GM21360 (cell line): ENCODE results near the gene MYO3A.
"Not testable (repeated sequence)": the region's sequence is repeated elsewhere in the genome, so short reads cannot be mapped to it uniquely, and the experiment has no call there.

Source experiments
- ATAC-seq: cut with Tn5 transposase; IDR thresholded peaks from one replicate; pipeline ENCODE4 v1.9.1; 2021; ENCODE audit warnings: mild to moderate bottlenecking, moderate library complexity; ENCODE audit not compliant: unreplicated experiment

Gene MYO3A

DNA sequence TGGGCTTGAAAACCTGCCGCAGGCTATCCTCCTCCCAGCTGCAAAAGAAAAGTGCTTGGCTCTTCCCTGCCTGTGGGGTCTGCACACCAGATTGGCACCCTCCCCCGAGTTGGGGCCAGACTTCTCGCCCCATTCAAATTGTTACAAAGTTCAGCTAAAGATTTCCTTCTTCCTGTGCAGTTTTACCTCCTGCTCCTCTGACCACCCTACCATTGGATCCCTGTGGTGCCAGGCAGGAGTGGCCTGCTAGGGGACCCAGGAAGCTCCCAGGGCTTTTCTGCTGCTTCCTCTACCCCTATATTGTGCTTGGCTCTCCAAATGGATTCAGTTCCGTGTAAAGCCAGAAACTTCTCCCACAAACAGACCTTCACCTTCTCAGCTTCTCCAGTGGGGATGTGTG lies 147.4 kb downstream of the MYO3A start:
- no peak for ATAC-seq

DNA sequence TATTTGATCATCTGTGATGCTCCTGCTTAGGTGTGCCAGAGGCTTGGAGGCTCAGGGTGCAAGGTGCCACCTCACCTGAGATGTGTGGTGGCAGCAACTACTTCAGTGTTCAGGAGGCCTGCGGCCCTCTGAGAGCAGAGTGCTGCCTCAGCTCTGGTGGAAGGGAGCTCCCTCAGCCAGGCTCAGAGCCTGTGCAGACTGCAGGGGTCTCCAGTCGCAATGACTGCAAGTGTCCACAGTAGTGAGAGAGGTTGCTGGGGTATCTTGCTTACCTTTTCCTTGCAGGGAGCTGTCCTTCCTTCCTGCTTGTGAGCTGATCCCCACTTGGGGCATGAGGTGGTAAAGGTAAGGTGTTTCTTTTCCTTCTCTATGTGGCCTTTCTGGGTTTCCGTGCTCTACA lies 151.5 kb downstream of the MYO3A start:
- no peak for ATAC-seq

- no peak for ATAC-seq
These were observed 153.6 kb downstream of the MYO3A start for GRCh38 chr10:26087666-26088065.

DNA sequence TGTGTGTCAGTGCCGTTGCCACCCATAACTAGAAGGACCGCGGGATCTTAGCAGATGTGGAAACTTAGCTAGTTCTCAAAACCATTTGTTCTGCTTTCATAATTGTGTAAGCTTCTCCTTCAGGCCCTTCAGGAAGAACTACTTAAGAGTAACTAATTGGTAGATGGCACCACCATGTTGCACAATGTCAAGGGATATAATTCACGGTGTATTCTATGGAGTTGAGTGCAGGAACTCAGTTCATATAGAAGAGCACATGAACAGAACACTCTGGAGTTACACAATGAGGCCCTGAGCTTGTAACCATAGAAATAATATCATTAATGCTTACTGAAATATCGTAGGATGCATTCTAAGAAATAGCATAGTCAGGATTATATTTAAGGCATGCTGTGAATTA lies 156.0 kb downstream of the MYO3A start:
- no peak for ATAC-seq

DNA sequence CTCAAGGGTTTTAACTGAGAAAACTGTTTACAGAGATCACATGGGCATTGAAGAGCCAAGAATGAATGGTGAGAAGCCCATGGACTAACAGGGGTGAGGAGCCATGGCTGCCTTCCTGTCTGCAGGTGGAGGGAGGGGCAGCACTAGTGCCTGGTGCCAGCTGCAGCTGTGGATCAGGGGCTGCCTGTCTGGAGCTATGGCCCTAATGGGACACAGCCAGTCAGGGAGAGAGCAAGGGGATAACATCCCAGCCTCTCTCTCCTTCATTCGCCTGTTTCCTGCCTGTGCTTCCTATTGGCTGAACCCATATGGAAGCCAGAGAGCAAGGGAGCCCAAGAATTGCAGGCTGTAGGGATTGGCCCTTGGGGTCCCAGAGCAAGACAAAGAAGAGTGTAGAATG lies 156.7 kb downstream of the MYO3A start:
- ATAC-seq, result no peak

DNA sequence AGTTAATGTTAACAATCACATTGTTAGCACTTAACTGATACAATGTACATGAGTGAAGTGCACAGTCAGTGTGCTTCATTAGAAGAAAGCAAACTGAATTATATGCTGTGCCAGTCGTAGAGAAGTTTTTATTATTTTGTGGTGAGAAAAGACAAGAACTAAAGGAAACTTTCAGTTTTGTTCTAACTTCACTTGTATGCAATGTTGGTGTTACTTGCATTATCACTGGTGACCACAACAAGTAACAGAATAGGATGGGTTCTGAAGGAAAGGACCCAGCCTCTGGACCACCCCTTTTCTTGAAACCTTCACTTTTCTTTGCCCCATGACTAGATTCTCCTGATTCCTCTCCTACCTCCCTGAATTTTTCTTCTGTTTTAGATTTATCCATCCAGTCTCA lies 159.2 kb downstream of the MYO3A start:
- no peak for ATAC-seq

DNA sequence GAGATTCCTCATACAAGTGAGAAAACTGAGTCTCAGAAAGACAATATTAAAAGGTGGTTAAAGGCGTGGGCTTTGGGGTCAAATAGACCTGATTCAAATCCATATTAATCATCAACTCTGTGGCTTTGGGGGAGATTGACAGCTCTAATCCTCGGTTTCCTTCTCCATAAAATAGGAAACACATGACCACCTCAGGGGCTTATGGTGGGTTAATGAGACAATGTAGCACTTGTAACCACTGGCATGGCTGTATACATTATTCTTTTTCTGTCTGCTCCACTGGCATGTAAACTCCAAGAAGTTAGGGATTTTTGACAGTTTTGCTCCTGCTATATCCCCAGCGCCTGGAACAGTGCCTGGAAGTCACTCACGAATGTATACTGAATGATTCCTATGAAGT lies 161.8 kb downstream of the MYO3A start:
- no peak for ATAC-seq

- not testable (repeated sequence) for ATAC-seq
These were observed 163.5 kb downstream of the MYO3A start for GRCh38 chr10:26097549-26097948.

DNA sequence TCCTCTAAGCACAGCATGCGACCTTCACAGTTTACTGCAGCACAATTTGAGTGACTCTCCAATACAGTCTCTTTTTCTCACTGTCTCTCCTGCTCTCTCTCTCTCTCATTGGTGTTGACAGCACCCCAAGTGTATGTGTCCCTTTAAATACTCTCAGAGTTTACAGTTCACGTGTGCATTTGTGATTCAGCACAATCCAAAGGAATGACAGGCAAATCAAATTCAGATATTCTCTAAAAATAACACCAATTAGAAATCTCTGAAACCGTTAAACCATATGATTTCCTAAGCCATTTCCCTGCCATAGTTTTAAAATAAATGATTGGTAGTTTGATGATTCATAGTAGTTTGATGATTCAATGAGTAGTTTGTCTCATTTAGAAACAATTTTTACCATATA lies 178.5 kb downstream of the MYO3A start:
- ATAC-seq, result no peak

DNA sequence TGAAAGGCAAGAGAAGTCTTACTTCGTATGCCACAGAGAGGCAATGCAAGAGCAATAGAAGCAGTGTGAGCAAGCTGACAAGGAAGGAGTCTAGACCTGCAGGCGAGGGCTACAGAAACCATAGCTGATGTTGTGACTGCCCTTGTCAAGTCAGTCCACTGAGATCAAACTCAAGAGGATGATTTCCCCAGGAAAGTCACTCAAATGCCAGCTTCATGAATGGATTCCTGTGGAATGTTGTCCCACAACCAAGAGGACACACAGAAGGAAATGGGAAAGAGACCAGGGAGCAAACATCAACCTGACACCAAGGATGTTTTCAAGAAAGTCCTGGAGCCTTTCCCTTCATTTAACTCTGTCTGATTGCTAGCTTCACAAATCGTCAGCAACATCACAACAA lies 204.6 kb downstream of the MYO3A start:
- ATAC-seq, result no peak

GRCh38 chr10:26156019-26156418 lies 222.0 kb downstream of the MYO3A start:
- no peak for ATAC-seq

DNA sequence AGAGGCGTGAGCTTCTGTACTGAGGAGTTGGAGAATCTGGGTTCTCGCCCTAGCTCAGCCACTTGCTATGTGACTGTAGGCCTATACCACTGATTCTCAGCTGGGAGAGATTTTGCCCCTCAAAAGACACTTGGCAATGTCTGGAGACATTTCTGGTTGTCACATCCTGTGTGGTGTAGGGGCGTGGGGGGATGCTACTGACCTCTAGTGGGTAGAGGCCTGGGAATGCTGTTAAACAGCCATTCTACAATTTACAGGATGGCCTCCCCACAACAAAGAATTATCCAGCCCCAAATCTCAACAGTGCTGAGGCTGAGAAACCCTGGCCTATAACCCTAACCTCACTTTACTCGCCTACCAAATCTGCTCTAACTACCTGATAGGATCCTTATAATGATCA lies 223.7 kb downstream of the MYO3A start:
- ATAC-seq, result no peak

DNA sequence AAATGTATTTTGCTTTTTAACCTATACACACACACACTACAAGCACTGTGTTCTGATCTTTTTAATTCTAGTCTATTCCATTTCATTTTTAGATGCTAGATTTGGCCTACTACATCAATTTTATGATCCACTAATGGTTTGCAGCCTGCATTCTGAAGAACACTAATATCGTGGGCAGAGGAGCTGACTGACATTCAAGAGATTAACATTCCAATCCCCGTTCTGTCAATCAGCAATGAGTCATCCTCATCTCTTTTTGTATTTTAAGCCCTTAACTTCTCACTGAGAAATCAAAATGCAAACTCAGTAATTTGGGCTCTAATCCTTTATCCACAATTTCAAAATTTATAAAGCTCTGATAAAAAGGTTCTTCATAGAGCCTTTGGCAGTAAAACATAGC lies 235.4 kb downstream of the MYO3A start:
- no peak for ATAC-seq

DNA sequence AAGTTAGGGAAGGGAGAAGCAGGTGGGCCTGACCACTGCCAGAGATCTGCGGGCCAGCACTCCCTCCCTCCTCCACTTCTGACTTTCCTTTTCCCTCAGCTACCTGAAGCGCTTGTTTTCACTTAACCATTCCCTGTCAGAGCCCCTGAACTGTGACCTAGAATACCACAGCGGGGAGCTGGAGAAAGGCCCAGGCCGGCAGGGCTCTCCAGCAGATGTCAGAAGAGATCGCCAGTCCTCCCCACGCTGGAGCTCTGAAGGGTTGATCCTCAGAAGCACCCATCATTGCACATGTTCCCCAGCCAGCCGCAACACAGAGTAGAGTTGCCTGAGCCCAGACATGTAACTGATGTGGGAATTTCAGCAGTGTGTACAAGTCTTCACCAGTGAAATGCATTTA lies 238.1 kb downstream of the MYO3A start:
- ATAC-seq, result no peak

DNA sequence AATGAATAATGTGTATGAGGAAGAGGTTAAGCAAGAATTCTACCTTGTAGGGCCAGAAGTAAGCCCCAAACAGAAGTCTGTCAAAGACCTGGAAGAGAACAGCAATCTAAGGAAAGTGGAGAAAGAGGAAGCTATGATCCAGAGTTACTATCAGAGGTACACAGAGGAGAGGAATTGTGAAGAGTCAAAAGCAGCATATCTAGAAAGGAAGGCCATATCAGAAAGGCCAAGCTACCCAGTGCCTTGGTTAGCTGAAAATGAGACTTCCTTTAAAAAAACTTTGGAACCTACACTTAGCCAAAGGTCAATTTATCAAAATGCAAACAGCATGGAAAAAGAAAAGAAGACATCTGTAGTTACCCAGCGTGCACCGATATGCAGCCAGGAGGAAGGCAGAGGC lies 239.8 kb downstream of the MYO3A start:
- no peak for ATAC-seq

DNA sequence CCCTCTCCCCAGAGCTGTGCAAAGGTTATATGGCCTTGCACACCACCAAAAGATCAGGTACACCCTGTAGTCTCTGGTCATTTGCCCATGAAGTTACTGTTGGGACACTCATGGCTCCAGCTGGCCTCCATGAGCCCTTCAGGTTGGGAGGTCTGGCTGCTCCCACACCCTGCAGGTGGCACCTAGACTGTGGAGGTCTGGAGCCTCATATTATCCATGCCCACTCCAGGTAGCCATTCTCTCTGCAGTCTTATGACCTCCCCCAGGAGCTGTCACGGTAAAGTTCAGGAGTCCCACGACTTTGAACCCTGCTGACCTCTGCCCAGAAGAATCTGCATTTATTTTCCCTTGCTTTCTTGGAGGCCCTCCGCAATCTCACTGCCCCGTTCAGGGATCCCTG lies 243.3 kb downstream of the MYO3A start:
- no peak for ATAC-seq

DNA sequence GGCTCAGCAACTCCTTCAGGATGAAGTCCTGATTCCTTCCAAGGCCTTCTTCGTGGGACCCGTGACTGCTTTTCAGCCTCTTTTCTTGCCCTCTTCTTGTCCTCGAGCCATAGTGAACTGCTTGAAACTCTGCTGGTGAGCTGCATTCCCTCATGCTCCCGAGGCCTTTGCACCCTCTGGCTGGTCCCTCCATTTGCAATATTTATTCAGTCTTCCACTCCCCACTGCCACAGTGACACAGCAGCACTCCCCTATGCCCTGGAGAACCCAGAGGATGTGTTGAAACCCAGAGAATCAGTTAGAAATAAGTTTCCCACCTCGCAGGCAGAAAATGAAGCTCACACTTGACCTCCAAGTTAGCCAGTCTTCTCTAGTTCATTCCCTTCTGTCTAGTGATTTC lies 260.2 kb downstream of the MYO3A start:
- no peak for ATAC-seq

DNA sequence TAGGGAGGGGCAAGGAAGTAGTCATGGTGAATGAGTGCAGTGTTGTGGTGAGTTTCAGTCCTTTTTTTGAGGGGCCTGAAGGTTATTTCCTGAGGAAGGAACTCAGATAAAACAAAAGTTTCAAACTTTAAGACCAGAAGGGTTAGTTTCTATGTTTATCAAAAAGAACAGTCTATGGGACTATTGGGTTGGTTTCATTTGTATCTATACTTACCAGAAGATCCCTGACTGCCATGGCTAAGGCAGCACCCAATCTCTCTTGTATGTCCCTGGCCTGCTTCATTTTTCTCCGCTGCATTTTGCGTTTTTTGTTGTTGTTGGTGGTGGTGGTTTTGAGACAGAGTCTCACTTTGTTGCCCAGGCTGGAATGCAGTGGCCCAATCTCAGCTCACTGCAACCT lies 263.2 kb downstream of the MYO3A start:
- no peak for ATAC-seq

DNA sequence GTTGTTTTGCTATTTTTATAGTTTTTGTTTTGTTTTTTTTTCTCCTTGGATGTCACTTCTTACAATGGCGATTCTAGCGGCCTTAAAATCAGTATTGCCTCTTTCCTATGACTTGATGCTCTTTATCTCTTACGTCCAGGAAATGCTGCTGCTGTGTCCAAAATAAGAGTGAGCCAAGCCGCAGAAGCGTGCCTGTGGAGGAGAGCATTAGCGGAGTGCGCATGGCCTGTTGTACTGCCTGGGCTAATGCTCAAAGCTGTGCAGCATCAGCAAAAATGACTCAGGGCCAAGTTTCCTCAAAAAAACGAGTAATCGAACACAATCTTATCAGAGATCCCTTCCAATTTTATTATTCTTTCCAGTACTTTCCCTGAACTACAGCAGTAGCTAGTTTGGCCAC lies 264.1 kb downstream of the MYO3A start:
- ATAC-seq, result no peak

- ATAC-seq, result no peak
These were observed 265.8 kb downstream of the MYO3A start for GRCh38 chr10:26199841-26200240.

DNA sequence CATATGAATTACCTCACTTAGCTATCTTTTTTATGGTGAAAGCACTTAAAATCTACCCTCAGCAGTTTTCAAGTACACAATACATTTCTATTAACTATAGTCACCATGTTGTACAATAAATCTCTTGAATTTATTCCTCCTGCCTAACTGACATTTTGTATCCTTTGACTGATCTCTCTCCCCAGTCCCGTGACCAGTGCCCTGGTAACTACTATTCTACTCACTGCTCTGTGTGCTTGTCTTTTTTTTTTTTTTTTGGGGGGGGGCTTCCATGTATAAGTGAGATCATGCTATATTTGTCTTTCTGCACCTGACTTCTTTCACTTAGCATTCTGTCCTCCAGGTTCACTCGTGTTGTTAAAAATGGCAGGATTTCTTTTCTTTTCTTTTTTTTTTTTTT lies 271.2 kb downstream of the MYO3A start:
- ATAC-seq, result no peak

- no peak for ATAC-seq
These were observed 277.9 kb downstream of the MYO3A start for GRCh38 chr10:26211781-26212444.

DNA sequence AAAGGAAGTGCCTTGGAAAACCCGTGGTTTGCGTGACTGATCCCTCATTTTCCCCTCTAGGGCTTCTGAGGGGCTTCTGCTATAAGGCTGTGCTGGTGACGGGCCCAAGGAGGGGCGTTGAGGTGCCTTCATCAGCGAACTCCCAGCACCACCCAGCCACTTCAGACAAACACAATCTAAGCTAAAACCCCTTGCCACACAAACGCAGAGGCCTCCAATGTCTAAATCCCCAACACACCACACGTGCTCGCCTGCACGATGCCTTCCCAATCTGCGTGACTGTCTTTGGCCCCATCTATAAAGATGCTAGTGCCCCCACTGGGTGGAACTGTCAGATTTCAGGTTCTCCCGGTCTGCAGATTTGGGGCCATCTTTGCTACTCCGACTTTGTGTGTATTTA lies 278.5 kb downstream of the MYO3A start:
- ATAC-seq, result no peak
